Stimulated activated CD4-positive, alpha-beta T cell treated with anti-CD3 and anti-CD28 coated beads, Interleukin-1b, Interleukin-23, amount 100 ng/mL, for 4 hours (primary cell): ENCODE data around the gene ATG9B.
A peak's percentile ranks its signal among the peaks of the same experiment; 100 is the strongest.
"Not testable (repeated sequence)": the region's sequence is repeated elsewhere in the genome, so short reads cannot be mapped to it uniquely, and the experiment has no call there.

Source experiments
- DNase-seq, 2 donors: peaks; one replicate each; pipeline ENCODE4 v3.0.0-alpha.2; 2020; ENCODE audit warnings: low read depth in 2 of 2

Gene ATG9B

DNA sequence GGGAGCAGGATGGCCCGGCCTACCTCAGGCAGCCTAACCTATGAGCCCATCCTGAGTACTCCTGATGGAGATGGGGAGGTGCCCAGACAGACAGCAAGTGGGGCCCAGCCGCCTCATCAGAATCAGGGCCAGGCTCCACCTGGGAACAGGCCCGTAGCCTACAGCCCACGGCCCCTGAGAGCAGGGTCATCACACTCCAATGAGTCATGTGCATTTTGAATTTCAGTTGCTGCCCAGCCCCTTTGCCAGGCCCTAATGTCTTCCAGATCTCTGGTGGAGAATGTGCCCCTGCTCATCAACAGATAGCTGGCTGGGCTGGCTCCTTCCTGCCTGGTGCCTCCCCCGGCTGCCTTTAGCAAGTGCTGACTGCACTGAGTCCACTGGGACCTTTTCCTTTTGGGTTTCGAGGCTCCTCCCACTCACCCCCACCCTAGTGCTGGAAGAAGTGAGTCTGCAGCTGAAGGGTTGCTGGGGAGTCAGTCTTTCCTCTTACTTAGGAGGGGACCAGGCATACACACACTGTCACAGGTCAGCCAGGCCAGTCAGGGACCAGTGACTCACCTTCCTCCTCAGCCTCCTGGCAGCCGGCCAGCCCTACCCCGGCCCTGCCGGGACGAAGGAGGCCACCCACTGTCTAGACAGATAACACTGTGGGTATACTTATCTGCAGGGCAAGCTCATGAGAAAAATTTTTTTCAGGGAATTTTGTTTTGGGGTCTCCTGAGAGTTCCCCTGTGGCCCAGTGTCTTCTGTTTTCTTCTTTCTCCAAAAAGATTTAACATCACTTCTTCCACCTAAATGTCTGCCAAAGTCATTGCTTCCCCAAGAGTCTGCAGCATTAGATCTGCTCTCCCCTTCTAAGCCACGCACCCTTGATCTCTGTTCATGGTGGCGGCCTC, 14.9 kb upstream of the ATG9B start:
- DNase-seq = peak; percentile 54 to 58

DNA sequence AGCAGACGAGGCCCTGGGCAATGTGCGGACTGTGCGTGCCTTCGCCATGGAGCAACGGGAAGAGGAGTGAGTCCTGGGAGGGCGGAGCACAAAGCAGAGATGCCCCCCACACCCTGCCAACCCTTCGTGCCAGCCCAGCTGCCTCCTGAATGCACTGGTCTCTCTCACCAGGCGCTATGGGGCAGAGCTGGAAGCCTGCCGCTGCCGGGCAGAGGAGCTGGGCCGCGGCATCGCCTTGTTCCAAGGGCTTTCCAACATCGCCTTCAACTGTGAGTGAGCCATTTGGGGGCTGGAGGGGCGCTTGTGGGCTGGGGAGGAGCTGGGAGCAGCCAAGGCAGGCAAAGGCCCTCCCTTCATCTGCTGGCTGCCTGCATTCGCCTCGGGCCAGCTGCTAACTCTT, 11.6 kb upstream of the ATG9B start:
- no peak for DNase-seq

DNA sequence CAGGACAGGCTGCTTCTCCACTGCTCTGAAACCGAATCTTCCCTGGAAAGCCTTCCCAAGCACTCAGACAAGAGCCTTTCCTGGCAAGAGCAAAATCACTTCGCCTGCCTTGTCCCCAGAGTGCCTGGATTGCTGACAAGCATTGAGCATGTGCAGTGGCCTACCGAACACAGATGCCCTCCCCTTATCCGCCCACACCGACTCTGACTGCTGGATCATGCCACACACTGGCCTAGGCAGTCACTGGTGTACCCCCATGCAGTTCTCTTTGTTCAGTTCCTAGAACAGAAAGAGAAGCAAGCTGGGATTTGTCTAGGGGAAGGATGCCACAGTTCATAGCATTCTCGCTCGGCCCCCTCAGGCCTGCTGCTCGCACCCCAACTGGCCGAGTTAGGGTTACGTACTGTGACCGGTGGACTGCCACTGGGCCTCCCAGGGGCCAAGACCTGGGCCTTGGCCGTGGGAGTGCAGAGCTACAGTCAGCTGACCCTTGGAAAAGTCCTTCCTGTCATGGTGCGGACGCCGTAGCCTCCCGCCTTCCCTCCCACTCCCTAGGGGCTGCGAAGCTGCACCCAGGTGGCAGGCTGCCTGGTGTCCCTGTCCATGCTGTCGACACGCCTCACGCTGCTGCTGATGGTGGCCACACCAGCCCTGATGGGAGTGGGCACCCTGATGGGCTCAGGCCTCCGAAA, 10.9 kb upstream of the ATG9B start:
- no peak for DNase-seq

DNA sequence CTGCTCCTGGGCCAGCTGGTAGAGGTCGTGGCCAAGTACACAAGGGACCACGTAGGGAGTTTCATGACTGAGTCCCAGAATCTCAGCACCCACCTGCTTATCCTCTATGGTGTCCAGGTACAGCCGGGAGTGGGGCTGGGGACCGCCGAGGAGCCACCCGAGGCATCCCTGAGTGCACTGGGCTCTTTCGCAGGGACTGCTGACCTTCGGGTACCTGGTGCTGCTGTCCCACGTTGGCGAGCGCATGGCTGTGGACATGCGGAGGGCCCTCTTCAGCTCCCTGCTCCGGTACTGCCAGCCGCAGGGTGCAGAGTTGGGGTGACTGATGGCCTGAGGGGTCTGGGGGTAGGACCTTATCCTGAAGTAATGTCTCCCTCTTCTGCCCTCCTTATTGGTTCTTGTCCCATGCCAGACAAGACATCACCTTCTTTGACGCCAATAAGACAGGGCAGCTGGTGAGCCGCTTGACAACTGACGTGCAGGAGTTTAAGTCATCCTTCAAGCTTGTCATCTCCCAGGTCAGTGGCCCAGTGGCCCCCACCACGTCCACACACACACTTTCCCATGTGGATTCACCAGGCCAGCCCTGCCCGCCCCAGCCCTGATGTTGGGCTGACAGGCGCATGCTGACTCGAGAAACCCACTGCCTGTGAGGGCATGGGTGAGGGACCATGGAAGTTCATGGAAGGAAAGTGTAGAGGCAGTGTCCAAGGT, 10.2 kb upstream of the ATG9B start:
- DNase-seq = no peak

DNA sequence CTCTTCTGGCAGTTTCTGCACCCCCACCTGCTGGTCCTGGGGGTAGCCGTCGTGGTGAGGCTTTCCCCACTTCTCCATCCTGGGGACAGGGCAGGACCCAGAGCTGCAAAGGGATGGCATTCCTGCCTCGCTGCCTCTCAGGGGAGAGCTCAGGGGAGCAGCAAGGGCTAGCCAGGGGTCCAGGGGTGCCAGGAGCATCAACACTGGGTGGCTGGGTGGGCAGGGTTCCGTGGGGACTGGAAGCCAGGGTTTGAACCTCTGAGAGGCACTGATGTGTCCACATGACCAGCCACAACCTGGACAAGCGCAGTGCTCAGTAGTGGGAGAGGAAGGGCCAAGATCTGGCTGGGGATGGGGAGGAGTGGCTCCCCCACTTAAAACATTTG, 9.6 kb upstream of the ATG9B start:
- DNase-seq = no peak

DNA sequence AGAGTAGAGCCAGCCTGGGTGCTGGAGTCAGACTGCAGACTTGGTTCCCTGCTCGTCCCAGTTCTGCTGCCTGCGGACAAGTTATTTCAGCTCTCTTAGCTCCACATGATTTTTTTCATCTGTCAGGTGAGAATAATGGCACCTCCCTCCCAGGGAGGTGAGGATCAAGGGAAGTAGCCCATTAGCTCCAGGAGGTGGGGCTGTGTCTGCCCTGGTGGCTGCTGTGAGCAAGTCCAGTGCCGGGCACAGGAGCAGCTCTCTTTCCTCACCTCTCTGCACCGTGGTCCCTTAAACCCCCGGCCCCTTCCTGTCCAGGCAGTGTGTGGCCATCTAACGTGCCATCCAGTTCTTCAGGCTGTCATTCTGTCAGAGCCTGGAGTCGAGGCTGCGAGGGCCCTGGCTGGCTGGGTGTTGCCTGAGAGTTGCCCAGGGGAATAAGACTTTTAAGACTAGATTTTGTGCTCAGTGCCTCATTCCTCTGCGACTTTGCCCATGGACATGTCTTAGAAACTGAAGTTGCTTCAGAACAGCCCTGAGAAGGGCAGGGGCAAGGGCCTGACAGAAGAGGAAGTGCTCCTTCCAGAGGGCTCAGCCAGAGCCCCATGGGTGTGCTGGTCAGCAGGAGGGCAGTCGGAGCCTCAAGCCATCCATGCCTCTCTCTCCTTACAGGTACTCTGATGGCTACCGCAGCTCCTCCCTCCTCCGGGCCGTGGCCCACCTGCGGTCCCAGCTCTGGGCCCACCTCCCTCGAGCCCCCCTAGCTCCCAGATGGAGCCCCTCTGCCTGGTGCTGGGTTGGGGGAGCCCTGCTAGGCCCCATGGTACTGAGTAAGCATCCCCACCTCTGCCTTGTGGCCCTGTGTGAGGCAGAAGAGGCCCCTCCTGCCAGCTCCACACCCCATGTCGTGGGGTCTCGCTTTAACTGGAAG, 8.9 kb upstream of the ATG9B start:
- no peak for DNase-seq

DNA sequence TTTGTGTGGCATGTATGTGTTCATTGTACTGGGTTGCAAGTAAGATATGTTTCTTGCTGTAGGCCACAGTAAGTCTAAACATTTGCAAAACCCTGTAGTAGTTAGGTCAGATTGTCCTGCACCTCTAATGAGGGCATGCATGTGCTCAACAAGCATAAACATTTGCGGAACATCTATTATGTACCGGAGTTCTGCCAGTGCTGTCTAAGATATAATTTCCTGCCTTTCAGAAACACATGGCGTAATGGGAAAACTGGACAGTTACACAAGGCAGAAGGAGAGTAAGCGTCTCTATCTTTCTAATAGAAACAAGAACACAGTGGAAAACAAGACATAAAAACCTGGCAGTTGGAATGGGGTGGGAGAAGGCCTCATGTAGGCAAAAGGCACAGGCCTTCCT, 6.7 kb upstream of the ATG9B start:
- no peak for DNase-seq

DNA sequence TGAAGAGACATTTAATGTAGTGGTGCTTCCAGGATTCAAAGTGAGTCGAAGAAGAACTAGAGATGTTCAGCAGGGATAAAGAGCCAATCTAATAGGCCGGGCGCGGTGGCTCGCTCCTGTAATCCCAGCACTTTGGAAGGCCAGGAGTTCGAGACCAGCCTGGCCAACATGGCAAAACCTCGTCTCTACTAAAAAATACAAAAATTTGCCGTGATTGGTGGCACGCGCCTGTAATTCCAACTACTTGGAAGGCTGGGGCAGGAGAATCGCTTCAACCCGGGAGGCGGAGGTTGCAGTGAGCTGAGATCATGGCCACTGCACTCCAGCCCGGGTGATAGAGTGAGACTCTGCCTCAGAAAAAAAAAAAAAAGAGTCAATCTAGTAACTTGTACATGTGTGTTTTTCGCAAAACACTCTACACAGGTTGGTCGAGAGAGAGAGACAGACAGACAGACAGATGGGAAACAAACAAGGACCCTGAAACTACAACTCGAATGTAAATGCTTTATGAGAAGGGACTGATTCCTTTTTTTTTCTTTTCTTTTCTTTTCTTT, 4.7 kb upstream of the ATG9B start:
- no peak for DNase-seq

DNA sequence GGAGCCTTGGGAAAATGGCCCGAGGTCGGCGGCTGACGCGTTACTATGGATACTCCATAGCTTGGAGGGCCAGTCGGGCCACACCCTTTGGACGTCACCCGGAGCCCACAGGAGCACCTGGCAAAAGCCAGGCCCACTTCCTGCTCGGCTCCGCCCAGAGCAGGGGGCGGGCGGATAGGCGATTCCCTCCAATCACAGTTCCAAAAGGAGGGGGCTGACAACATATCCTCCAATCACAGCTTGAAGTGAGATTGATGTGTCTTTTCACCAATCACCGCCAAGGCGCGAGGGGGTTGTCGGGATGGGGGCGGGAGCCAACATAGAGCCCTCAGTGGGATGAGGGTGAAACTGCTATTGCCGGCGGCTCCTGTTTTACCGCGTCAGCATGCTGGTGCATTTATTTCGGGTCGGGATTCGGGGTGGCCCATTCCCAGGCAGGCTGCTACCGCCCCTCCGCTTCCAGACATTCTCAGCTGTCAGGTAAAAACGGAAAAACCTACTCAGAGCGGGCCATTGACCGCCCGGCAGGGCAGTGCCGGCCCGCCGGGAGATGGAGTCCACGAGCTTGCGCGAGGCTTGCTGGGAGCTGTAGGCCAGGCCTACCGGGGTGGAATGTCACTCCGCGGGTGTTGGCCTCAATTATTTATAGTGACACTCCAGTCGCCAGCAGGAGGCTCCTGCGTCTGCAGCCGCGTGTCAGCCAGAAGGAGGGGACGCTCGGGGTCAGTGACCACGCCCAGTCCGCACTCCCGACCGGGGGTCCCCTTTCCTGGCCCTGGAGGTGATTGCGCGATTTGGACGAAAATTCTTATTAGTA, 4.0 kb upstream of the ATG9B start, which contains the start of gene ABCB8:
ABCB8 (plus strand) TSS at position 320 of the 817 bp plus-strand sequence; CDS start at position 386, 66 bp downstream.
- DNase-seq = peak; percentile 87 to 98

DNA sequence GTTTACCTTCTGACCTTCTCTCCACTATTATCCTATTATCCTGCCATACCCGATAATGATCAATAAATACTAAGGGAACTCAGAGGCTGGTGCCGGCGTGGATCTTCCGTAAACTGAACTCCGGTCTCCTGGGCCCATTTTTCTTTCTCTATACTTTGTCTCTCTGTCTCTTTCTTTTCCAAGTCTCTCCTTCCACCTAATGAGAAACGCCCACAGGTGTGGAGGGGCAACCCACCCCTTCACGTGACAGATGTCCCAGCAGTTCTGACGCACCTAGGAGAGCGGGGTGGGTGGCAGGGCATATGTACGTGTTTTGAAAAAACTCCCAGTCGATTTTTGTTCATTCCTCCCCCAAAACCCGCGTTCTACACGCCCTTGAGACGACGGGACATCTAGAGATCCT, 3.4 kb upstream of the ATG9B start:
- not testable (repeated sequence) for DNase-seq

DNA sequence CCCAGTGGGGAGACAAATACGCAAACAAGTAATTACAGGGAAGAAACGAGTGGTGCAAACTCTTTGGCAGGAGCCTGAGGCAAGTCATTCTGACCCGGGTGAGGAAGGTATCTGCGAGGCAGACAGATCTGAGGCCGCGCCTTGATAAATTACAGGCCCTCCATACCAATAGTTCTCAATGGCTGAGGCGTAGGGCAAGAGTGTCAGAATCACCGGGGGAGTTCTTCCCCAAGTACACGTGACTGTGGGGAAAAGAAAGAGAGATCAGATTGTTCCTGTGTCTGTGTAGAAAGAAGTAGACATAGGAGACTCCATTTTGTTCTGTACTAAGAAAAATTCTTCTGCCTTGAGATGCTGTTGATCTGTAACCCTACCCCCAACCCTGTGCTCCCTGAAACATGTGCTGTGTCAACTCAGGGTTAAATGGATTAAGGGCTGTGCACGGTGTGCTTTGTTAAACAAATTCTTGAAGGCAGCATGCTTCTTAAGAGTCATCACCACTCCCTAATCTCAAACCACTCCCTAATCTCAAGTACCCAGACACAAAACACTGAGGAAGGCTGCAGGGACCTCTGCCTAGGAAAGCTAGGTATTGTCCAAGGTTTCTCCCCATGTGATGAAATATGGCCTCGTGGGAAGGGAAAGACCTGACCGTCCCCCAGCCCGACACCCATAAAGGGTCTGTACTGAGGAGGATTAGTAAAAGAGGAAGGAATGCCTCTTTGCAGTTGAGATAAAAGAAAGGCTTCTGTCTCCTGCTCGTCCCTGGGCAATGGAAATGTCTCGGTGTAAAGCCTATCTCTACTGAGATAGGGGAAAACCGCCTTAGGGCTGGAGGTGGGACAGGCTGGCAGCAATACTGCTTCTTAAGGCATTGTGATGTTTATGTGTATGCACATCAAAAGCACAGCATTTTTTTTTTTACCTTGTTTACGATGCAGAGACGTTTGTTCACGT, 2.8 kb upstream of the ATG9B start:
- DNase-seq = not testable (repeated sequence)

DNA sequence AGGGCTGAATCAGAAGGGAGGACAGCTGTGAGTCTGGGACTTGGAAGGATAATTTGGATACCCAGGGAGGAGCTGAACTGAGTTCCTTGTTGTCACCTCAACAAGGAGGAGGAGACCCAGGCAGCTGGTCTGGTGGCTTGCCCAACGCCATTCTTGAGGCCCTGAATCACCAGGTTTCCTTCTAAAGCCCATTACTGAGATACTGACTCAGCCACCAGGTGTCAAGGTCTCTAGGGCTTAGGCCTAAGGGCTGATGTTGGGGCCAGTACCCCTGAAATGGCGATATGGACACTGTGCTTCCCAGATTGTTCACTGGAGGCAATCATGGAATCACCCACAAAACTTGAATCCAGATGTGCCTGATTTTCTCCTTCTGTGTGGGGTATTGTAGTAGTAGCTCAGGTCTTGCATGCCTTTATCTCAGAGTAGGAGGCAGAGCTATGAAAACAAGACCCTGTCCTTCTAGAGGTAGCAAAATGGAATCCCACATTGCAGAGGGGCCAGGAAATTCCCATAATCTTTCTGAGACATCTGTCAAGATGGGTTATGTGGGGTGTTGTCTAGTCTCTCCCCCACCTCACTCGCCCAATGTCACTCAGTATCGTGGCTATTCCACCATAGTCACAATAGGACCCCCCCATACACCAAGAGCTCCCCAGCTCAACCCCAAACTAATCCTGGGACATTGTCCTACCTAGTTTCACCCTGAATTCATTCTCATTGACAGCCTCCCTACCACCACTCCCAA, 1.8 kb upstream of the ATG9B start:
- DNase-seq = no peak

DNA sequence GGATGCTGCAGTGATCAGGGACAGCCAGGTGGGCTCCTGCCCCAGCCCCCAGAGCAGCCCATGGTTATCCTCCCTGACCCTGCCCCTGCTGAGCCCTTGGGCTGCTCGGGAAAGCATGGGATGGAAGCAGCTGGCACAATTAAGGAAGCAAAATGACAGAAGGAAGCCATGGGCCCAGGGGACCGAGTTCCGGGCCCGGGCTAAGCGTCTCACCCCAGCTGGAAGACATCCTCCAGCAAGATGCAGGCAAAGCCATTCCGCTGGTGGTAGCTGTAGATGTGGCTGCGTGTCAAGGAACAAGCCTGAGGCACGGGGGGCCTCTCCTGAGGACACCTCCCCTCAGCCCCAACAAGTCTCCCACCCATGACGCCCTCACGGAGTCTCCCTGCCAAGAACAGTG, 1.1 kb downstream of the ATG9B start:
- no peak for DNase-seq

DNA sequence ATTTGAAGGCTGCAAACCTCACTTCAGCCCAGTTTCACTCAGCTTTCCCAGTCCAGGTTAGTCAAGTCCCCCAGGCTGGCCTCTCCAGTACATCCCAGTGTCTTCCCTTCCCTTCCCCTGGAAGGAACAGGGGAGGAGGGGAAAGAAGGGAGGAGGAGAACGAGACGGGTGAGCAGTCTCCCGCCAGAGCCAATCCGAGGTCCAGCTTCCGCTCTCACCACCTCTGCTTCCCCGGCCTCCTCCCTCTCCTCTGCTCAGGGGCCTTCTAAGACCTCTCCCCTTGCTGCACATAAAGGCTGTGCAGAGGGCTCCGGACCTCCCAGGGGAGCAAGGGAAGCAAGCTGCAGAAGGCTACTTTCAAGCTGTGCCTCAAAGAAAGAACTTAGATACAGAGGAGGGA, 4.1 kb downstream of the ATG9B start:
- DNase-seq = no peak

DNA sequence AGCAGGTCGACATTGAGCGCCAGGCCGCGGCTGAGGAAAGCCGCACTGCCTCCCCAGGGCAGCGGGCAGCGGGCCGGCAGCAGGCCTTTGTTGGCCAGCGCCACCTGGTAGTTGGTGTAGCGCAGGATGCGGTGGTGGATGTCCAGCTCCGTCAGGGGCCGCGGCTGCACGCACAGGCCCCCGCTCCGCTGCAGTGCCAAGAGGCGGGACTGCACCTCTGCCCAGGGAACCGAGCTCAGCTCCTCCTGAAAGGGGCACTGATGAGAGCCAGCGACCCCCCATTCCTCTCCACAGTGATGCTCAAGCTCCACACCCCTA, 5.2 kb downstream of the ATG9B start:
- DNase-seq = no peak

DNA sequence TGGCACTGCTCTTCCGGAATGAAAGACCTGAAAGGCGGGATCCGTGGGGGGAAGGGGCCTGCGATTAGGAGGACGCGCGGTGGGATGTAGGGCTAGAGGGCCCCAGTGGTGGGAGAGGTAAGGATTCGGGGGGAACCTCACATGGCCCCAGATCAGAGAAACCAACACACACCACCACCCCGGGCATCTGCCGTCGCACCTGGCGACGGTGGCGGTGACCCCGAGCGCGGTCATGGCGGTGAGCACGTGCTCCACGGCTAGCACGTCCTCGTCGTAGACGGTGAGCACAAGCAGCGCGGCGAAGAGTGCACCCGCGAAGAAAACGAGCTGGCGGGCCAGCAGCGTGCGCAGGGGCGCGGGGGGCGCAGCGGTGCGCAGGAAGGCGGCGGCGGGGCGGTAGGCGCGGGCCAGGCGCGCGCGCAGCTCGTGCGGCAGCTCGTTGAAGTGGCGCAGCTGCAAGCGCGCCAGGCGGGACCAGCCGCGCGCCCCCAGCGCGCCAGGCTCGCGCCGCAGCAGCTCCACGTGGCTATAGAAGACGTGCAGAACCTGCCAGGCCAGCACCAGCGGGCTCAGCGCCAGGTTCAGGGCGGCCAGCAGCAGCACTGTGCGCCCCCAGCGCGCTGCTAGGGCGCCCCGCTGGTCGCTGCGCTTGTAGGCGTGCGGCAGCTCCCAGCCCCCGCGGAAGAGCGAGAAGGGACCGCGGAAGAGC, 5.7 kb downstream of the ATG9B start:
- no peak for DNase-seq

DNA sequence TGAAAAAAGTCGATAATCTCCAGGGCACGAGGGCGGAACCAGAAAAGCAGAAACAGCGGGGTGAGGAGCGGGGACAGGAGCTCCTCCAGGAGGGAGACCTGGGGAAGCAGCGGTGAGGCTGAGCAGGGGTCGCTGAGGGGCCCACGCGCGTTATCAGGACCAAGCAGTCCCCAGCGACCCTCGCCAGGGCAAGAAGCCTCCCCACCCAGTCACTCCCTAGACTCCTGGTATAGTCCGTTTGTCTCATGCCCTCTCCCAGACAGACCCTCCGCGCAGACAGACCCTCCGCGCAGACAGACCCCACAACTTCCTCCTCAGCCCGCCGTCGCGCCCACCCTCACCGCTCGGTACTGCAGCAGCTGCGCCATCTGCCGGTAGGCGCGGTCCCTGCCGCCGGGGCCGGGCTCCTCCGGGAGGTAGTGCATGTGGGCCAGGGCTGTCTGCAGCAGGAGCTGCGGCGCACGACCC, 6.3 kb downstream of the ATG9B start:
- peak; percentile 77 to 86 for DNase-seq
